K562 (cell line): ENCODE results near the gene BCL7B. TPM values are rescaled to one million over a fixed set of nuclear protein-coding genes. Genes with fewer than 3 reads are reported as not detected.

Source experiments
- BCOR ChIP-seq: fragments of 450-650 bp; IDR thresholded peaks from 2 replicates; pipeline ENCODE4 v1.6.1; 2016
- CXXC5 ChIP-seq: fragments of 250-450 bp; sonication (Bioruptor Pico); IDR thresholded peaks from 2 replicates; pipeline ENCODE4 v1.8.0; 2022; ENCODE audit warnings: inconsistent platforms, mild to moderate bottlenecking, moderate library complexity
- FOSL1 ChIP-seq: fragments of 200-800 bp; sonication (Bioruptor generic); conservative IDR thresholded peaks from 2 replicates; pipeline ENCODE4 v1.6.1; 2016; ENCODE audit warnings: missing genetic modification characterization, missing compliant biosample characterization
- FOXP1 ChIP-seq: sonication (generic); formaldehyde crosslinking; IDR thresholded peaks from 2 replicates; pipeline ENCODE4 v1.8.0; 2022; ENCODE audit warnings: mild to moderate bottlenecking, missing genetic modification reagents
- KLF16 ChIP-seq: IDR thresholded peaks from 2 replicates; pipeline ENCODE4 v1.6.1; 2016; ENCODE audit warnings: antibody characterized with exemption
- LEF1 ChIP-seq: fragments of 450-650 bp; IDR thresholded peaks from 2 replicates; pipeline ENCODE4 v1.6.1; 2016; ENCODE audit warnings: mild to moderate bottlenecking
- RUNX1 ChIP-seq: sonication (generic); IDR thresholded peaks from 2 replicates; pipeline ENCODE4 v1.6.1; 2016; ENCODE audit warnings: antibody characterized with exemption, low read depth
- TCF7 ChIP-seq: sonication (generic); IDR thresholded peaks from 2 replicates; pipeline ENCODE4 v1.6.1; 2016; ENCODE audit warnings: antibody characterized with exemption, borderline replicate concordance
- polyA plus RNA-seq, 8 experiments: library from polyadenylated mRNA; depleted of rRNA in 4 of 8; stranded (reverse) in 5 of 8; unstranded in 3 of 8; fragments of >200 nt; fragmentation: Nextera tagmentation in 2 of 8; fragmentation: Illumina TruSeq in 1 of 8; extraction: Ambion mirVana in 2 of 8; extraction: Trizol in 1 of 8; gene quantifications; 2 replicates each; pipeline versions ENCODE4 v1.2.1 to v1.2.3, GENCODE V29; 2011 to 2014; ENCODE audit warnings: inconsistent platforms in 1 of 8, missing spikeins in 1 of 8
- total RNA-seq, 7 experiments: library from RNA; depleted of rRNA in 6 of 7; stranded (reverse); fragments of >200 nt in 6 of 7; fragmentation: Illumina TruSeq in 2 of 7; extraction: Trizol in 2 of 7; gene quantifications; 2 replicates each; pipeline versions ENCODE4 v1.2.1 to v1.2.3, GENCODE V29; 2011 to 2021; ENCODE audit warnings: low replicate concordance in 1 of 7
- TF ChIP-seq, protein P1 (sequence below): fragments of 250-450 bp; sonication (Bioruptor Pico); IDR thresholded peaks from 2 replicates; pipeline ENCODE4 v1.5.0; 2021; ENCODE audit warnings: mild to moderate bottlenecking, borderline replicate concordance
- TF ChIP-seq, protein P2 (sequence below): fragments of 200-400 bp; formaldehyde crosslinking; IDR thresholded peaks from 2 replicates; pipeline ENCODE4 v1.6.1; 2017; ENCODE audit warnings: mild to moderate bottlenecking, low read depth, low read length, moderate library complexity
- TF ChIP-seq, protein P3 (sequence below): fragments of 250-450 bp; sonication (Bioruptor Pico); IDR thresholded peaks from 2 replicates; pipeline ENCODE4 v1.8.0; 2022; ENCODE audit warnings: moderate library complexity, mild to moderate bottlenecking, inconsistent platforms
- TF ChIP-seq, protein P4 (sequence below): sonication (generic); formaldehyde crosslinking; IDR thresholded peaks from 2 replicates; pipeline ENCODE4 v1.8.1; 2023; ENCODE audit warnings: missing genetic modification reagents, mild to moderate bottlenecking, borderline replicate concordance
- TF ChIP-seq, protein P5 (sequence below): fragments of 450-650 bp; formaldehyde crosslinking; IDR thresholded peaks from 2 replicates; pipeline ENCODE4 v1.4.0; 2020; ENCODE audit warnings: mild to moderate bottlenecking, mixed read lengths

The BCL7B gene
- total and polyA plus RNA-seq, 9 of the 15 experiments (the other 6 are each of a cell fraction or from before 2014, with no cell fraction given) = 10.0 to 73.2 (median 32.9) TPM

DNA sequence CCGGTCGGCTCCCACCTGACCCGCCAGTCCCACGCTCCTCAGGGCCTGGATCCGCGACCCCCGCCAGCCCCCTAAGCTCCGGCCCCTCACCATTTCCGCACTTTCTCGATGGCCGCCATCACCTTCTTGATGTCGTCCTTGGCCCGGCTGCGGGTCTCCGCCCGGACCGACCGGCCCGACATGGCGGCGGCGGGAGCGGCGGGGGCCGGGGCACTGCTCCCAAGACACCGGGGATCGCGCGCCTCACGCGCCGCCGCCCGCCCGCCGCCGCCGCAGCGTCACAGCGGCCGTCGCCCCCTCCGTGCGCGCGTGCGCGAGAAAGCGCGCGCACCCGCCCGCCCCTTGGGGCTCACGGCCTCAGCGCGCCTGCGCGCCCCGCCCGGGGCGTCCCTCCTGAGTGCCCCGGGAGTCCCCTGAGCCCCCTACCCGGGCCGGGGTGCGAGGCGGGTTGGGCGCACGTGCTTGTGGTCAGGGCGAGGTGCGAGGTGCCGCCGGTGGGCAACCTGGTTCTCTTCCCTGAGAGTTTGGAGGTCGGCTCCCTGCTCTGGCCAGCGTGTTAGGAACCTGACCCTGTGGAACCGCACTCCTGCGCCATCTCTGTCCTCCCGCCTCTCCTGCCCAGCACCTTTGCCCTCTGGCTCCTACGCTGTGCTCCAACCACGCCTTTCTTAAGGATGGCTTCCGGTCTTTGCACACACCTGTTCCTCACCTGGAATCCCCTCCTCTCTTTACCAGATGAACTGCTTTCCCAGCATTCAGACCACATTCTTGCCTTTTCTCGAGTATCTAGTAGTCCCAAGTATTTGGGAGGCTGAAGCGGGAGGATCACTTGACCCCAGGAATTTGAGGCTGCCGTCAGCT, at the start of gene BCL7B (continued):
- TF ChIP-seq, protein P1, sequence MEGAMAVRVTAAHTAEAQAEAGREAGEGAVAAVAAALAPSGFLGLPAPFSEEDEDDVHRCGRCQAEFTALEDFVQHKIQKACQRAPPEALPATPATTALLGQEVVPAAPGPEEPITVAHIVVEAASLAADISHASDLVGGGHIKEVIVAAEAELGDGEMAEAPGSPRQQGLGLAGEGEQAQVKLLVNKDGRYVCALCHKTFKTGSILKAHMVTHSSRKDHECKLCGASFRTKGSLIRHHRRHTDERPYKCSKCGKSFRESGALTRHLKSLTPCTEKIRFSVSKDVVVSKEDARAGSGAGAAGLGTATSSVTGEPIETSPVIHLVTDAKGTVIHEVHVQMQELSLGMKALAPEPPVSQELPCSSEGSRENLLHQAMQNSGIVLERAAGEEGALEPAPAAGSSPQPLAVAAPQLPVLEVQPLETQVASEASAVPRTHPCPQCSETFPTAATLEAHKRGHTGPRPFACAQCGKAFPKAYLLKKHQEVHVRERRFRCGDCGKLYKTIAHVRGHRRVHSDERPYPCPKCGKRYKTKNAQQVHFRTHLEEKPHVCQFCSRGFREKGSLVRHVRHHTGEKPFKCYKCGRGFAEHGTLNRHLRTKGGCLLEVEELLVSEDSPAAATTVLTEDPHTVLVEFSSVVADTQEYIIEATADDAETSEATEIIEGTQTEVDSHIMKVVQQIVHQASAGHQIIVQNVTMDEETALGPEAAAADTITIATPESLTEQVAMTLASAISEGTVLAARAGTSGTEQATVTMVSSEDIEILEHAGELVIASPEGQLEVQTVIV (CRISPR knock-in tag) = no peak; the same call in 1 of the 2 replicates
- no peak for TF ChIP-seq TCF7
- peak; percentile 96 for TF ChIP-seq CXXC5 (CRISPR knock-in tag)
- TF ChIP-seq, protein P2, sequence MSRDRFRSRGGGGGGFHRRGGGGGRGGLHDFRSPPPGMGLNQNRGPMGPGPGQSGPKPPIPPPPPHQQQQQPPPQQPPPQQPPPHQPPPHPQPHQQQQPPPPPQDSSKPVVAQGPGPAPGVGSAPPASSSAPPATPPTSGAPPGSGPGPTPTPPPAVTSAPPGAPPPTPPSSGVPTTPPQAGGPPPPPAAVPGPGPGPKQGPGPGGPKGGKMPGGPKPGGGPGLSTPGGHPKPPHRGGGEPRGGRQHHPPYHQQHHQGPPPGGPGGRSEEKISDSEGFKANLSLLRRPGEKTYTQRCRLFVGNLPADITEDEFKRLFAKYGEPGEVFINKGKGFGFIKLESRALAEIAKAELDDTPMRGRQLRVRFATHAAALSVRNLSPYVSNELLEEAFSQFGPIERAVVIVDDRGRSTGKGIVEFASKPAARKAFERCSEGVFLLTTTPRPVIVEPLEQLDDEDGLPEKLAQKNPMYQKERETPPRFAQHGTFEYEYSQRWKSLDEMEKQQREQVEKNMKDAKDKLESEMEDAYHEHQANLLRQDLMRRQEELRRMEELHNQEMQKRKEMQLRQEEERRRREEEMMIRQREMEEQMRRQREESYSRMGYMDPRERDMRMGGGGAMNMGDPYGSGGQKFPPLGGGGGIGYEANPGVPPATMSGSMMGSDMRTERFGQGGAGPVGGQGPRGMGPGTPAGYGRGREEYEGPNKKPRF = no peak
- peak; percentile 1; the same call in 1 of the 2 replicates for TF ChIP-seq FOXP1 (CRISPR knock-in tag)
- peak; percentile 52; the same call in 1 of the 2 replicates for TF ChIP-seq FOSL1
- TF ChIP-seq, protein P3, sequence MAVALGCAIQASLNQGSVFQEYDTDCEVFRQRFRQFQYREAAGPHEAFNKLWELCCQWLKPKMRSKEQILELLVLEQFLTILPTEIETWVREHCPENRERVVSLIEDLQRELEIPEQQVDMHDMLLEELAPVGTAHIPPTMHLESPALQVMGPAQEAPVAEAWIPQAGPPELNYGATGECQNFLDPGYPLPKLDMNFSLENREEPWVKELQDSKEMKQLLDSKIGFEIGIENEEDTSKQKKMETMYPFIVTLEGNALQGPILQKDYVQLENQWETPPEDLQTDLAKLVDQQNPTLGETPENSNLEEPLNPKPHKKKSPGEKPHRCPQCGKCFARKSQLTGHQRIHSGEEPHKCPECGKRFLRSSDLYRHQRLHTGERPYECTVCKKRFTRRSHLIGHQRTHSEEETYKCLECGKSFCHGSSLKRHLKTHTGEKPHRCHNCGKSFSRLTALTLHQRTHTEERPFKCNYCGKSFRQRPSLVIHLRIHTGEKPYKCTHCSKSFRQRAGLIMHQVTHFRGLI (CRISPR knock-in tag) = 0 out of 2 replicates have a peak, but pooled peaks have one; percentile 4
- TF ChIP-seq LEF1 = 0 out of 2 replicates have a peak, but pooled peaks have one; percentile 43
- TF ChIP-seq KLF16 = no peak
- TF ChIP-seq RUNX1 = 0 out of 2 replicates have a peak, but pooled peaks have one; percentile 41
- TF ChIP-seq, protein P4, sequence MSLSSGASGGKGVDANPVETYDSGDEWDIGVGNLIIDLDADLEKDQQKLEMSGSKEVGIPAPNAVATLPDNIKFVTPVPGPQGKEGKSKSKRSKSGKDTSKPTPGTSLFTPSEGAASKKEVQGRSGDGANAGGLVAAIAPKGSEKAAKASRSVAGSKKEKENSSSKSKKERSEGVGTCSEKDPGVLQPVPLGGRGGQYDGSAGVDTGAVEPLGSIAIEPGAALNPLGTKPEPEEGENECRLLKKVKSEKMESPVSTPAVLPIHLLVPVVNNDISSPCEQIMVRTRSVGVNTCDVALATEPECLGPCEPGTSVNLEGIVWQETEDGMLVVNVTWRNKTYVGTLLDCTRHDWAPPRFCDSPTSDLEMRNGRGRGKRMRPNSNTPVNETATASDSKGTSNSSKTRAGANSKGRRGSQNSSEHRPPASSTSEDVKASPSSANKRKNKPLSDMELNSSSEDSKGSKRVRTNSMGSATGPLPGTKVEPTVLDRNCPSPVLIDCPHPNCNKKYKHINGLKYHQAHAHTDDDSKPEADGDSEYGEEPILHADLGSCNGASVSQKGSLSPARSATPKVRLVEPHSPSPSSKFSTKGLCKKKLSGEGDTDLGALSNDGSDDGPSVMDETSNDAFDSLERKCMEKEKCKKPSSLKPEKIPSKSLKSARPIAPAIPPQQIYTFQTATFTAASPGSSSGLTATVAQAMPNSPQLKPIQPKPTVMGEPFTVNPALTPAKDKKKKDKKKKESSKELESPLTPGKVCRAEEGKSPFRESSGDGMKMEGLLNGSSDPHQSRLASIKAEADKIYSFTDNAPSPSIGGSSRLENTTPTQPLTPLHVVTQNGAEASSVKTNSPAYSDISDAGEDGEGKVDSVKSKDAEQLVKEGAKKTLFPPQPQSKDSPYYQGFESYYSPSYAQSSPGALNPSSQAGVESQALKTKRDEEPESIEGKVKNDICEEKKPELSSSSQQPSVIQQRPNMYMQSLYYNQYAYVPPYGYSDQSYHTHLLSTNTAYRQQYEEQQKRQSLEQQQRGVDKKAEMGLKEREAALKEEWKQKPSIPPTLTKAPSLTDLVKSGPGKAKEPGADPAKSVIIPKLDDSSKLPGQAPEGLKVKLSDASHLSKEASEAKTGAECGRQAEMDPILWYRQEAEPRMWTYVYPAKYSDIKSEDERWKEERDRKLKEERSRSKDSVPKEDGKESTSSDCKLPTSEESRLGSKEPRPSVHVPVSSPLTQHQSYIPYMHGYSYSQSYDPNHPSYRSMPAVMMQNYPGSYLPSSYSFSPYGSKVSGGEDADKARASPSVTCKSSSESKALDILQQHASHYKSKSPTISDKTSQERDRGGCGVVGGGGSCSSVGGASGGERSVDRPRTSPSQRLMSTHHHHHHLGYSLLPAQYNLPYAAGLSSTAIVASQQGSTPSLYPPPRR = peak; percentile 57; the same call in 1 of the 2 replicates
- TF ChIP-seq BCOR = peak; percentile 95
- TF ChIP-seq, protein P5, sequence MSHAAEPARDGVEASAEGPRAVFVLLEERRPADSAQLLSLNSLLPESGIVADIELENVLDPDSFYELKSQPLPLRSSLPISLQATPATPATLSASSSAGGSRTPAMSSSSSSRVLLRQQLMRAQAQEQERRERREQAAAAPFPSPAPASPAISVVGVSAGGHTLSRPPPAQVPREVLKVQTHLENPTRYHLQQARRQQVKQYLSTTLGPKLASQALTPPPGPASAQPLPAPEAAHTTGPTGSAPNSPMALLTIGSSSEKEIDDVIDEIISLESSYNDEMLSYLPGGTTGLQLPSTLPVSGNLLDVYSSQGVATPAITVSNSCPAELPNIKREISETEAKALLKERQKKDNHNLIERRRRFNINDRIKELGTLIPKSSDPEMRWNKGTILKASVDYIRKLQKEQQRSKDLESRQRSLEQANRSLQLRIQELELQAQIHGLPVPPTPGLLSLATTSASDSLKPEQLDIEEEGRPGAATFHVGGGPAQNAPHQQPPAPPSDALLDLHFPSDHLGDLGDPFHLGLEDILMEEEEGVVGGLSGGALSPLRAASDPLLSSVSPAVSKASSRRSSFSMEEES (CRISPR knock-in tag) = no peak
